AG09319 (cell line): ENCODE measurements around the gene HOXA9.

Source experiments
- DNase-seq: peaks from one replicate; pipeline ENCODE4 v3.0.0-alpha.2; 2010; ENCODE audit warnings: low read depth; ENCODE audit errors: extremely low read depth
- TF ChIP-seq, protein P1 (sequence below): IDR thresholded peaks from 2 replicates; pipeline ENCODE4 v1.5.1; 2011; ENCODE audit warnings: low read depth, mild to moderate bottlenecking, inconsistent platforms, low read length, moderate library complexity

HOXA9 gene

DNA sequence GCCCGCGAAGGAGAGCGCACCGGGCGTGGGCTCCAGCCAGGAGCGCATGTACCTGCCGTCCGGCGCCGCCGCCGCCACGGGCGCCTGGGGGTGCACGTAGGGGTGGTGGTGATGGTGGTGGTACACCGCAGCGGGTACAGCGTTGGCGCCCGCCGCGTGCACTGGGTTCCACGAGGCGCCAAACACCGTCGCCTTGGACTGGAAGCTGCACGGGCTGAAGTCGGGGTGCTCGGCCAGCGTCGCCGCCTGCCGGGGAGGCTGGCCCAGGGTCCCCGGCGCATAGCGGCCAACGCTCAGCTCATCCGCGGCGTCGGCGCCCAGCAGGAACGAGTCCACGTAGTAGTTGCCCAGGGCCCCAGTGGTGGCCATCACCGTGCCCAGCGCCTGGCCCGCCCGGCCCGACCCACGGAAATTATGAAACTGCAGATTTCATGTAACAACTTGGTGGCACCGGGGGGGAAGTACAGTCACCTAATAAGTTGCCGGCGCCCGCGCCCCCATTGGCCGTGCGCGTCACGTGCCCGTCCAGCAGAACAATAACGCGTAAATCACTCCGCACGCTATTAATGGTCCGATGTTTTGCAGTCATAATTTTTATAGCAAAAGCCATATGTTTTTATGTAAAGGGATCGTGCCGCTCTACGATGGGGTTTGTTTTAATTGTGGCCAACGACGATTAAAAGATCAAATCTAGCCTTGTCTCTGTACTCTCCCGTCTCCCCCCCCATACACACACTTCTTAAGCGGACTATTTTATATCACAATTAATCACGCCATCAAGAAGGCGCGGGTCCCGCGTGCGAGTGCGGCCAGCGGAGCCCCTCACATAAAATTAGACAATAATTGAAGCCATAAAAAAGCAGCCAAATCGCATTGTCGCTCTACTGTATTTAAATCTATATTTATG is at the start of gene HOXA9:
TSS of gene HOXA9 (minus strand) at position 449 of the 907 bp plus-strand sequence. CDS start at position 369, 80 bp downstream.
- no peak for DNase-seq
- TF ChIP-seq, protein P1, sequence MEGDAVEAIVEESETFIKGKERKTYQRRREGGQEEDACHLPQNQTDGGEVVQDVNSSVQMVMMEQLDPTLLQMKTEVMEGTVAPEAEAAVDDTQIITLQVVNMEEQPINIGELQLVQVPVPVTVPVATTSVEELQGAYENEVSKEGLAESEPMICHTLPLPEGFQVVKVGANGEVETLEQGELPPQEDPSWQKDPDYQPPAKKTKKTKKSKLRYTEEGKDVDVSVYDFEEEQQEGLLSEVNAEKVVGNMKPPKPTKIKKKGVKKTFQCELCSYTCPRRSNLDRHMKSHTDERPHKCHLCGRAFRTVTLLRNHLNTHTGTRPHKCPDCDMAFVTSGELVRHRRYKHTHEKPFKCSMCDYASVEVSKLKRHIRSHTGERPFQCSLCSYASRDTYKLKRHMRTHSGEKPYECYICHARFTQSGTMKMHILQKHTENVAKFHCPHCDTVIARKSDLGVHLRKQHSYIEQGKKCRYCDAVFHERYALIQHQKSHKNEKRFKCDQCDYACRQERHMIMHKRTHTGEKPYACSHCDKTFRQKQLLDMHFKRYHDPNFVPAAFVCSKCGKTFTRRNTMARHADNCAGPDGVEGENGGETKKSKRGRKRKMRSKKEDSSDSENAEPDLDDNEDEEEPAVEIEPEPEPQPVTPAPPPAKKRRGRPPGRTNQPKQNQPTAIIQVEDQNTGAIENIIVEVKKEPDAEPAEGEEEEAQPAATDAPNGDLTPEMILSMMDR, result no peak

DNA sequence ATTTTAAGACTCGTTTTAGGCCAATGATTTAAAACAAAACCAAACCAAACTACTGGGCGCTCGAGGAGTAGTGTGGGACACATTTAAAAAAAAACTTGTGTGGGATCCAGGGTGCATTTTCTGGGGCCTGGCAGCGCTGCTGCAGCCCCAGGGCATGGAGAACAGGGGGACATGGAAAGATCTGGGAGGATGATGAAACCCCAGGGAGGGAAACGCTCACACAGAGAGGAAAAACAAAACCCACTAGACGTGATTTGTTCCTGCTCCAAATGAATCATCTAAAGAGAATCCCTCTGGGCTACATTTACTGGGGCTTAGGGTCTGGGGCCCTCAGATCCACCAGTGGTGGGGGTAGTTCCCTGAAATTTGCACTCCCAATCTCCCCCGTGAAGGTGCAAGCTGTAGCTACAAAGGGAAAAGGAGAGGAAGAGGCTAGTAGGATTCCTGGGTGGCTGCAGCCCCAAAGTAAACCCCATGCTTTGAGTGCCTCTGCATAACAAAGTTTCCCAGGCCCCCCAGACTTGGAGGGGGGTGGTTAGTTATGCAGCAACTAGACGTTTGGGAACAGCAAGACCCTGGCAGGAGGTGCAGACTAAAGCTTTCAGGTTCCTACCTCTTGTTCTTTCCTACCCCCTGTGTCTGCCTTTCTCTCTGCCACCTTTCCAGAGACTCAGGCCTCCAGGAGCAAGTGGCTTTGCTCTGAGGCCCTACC is 49.1 kb upstream of the HOXA9 start:
- TF ChIP-seq, protein P1, result no peak
- DNase-seq, result no peak

DNA sequence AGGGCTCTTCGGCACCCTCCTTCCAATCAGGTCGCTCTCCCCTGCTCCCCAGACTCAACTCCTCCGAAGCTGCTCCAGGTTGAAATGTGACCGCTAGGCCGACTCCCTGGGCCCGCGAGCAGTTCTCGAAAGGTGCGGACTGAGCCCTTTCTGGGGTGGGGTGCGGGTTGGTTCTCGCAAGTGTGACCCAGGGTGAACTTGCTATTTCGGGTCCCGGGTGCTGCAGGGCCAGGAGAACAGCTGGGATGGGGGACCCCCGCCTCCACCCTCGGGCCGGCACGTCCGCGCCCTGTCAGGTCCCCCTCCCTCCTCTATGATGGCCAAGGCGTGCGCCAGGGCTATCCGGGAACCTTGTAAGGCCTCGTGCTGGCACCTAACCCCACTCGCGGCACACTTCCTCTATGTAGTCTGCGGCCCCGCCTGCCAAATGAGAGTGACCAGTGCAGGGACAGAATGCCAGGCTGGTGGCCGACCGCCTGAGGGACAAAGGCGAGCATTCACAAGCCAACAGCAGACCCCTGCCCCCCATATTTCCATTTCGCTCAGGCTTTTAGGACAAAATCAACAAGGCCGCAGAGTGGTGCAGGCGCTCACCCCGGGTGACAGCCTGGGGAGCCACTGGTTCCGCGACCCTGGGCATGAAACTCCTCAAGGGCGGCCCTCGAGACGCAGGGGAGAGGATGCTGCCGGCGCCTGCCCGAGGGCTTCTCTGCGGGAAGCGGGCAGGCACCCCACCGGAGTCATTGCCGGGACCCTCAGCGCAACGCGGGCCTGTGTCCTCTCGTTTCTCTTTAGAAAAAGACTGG is 48.3 kb upstream of the HOXA9 start:
- TF ChIP-seq, protein P1, result no peak
- no peak for DNase-seq

DNA sequence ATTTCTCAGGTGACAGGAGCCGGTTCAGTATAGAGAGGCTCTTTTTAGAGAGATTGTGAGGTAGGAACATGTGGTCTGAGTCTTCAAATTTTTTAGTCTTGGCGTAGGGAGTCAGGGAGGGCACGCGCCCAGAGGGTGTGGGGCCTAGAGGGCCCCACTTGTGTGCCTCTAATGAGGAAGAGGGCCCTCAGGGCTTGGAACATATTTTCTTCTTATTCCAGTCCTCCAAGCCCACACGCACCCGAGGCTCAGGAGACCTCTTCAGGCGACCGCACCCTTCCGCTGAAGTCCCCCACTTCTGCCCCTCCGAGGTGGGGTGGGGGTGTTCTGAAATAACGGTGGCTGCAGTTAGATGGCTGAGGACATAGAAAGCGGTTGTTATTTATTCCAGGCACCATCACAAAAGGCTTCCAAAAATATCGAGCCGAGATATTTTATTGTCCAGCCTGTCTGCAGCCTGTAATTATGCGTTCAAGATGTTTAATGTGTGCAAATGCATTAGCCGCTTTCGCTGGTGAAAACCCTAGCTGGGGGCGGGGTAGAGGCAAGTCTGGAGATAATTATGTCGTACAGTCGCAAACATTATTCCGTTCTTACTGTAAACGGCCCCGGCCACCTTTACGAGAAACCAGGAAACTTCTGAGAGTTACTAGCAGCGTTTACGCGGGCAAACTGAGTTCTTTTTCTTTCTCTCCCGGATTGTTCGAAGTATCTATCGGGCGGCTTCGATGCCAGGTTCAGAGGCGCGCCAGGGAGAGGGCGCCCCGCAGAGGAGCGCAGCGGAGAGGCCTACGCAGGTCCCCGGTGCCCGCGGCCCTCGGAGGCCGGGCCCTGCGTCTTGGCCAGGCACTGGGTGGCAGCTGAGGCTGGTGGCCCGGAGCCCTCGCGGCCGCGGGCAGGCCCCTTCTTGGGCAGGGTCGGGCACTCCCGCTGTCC is 47.4 kb upstream of the HOXA9 start:
- TF ChIP-seq, protein P1, result no peak
- no peak for DNase-seq

DNA sequence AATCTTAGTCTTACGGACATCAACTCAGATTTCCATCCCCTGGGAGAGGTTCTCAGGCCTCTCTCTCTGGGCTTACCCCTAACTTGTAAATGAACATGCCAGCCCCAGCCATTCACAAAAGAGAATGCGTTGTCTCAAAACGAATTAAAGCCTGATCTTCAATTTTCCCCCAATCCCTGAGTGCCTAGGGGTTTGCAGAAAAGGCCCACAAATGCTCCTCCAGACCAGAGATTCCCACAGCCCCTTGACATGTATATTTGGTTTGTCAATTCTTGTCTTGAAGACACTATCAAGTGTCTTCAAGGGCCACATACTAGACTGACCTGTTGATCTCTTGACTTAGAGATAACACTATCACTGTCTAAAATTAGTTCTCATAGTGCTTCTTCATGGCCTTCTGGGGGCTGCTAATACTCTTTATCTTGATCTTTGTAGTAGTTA is 46.4 kb upstream of the HOXA9 start:
- DNase-seq, result no peak
- TF ChIP-seq, protein P1, result no peak

DNA sequence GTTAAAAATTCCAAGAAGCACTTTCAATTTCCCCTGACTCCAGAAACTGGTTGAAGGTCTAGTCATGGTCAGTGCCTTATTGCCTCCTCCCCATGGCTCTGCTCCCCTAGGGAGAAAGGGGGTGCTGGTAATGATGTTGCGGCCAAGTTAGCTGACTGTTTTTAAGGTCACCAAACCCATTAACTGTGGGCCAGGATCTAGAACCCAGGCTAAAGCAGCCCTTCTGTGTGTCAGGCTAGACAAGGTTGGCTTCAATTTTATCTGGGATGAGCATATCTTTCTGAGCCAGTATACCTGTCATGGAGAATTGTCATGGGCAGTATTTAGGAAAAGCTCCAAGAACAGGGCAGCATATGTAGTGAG is 45.7 kb upstream of the HOXA9 start:
- no peak for DNase-seq
- TF ChIP-seq, protein P1, result no peak
